Lung (tissue), 12 donors: ENCODE data around the gene PCYT1B. TPM values are rescaled to one million over a fixed set of nuclear protein-coding genes. Genes with fewer than 3 reads are reported as not detected.

Experiments used
- ATAC-seq: fragments of 200-7000 bp; cut with Tn5 transposase; one replicate; pipeline ENCODE4 v1.9.1; 2020; ENCODE audit warnings: moderate number of reproducible peaks; ENCODE audit not compliant: insufficient read depth, low FRiP score
- DNase-seq, 3 donors: peaks; one replicate each; pipeline ENCODE4 v3.0.0-alpha.2; 2013 to 2017
- H3K27ac ChIP-seq, 2 donors: one replicate each; pipeline ENCODE4 v1.5.1; 2013; ENCODE audit warnings: mild to moderate bottlenecking in 2 of 2, moderate library complexity in 2 of 2, control low read depth in 1 of 2, inconsistent platforms in 1 of 2, low read depth in 1 of 2, low read length in 1 of 2
- H3K27me3 ChIP-seq, 3 donors: one replicate each; pipeline ENCODE4 v1.5.1; 2013; ENCODE audit warnings: low read length in 2 of 3; ENCODE audit not compliant: control insufficient read depth in 3 of 3, insufficient read depth in 3 of 3
- H3K36me3 ChIP-seq, 4 donors: one replicate each; pipeline ENCODE4 v1.5.1; 2013; ENCODE audit warnings: low read length in 4 of 4, mild to moderate bottlenecking in 1 of 4, moderate library complexity in 1 of 4; ENCODE audit not compliant: control insufficient read depth in 4 of 4, insufficient read depth in 4 of 4
- H3K4me1 ChIP-seq, 5 donors: one replicate each; pipeline ENCODE4 v1.5.1; 2013; ENCODE audit warnings: low read length in 5 of 5, mild to moderate bottlenecking in 2 of 5, moderate library complexity in 1 of 5; ENCODE audit not compliant: control insufficient read depth in 5 of 5, insufficient read depth in 5 of 5
- H3K4me3 ChIP-seq: one replicate; pipeline ENCODE4 v1.5.1; 2013; ENCODE audit warnings: mild to moderate bottlenecking, control low read depth, moderate library complexity
- H3K9ac ChIP-seq, 2 donors: one replicate each; pipeline ENCODE4 v1.5.1; 2013; ENCODE audit warnings: low read length in 2 of 2, control low read depth in 1 of 2; ENCODE audit not compliant: insufficient read depth in 1 of 2
- H3K9me3 ChIP-seq, 4 donors: one replicate each; pipeline ENCODE4 v1.5.1; 2013; ENCODE audit warnings: low read length in 3 of 4, mild to moderate bottlenecking in 1 of 4, moderate library complexity in 1 of 4; ENCODE audit not compliant: control insufficient read depth in 4 of 4, insufficient read depth in 3 of 4
- CTCF ChIP-seq: IDR thresholded peaks from 2 replicates; pipeline ENCODE4 v1.5.1; 2012; ENCODE audit warnings: mild to moderate bottlenecking; ENCODE audit errors: control extremely low read depth, extremely low read depth
- WGBS, 2 donors: extraction: QIAGEN DNeasy Blood & Tissue Kit; methylation state at CpG; one replicate each; pipeline ENCODE4 v1.1.7; 2013; 5-methylcytosine and 5-hydroxymethylcytosine counted together
- polyA plus RNA-seq, 2 donors: library from polyadenylated mRNA; stranded (reverse); fragments of 200-250 nt; gene quantifications; one replicate each; pipeline ENCODE4 v1.2.1, GENCODE V29; 2013
- total RNA-seq, 2 donors: library from RNA; depleted of rRNA in 1 of 2; stranded (reverse); fragments of >200 nt in 1 of 2; gene quantifications; one replicate each; pipeline ENCODE4 v1.2.1, GENCODE V29; 2014 to 2021
- donor health status: control.
- donor health status: control.
- donor health status: Bipolar disorder and iron deficiency.
- donor health status: healthy.
- donor health status: DM: yes; HTN: yes; CAD: no.

PCYT1B gene
- total and polyA plus RNA-seq, 4 donors, result 0.35 to 5.0 (median 2.4) TPM

- no peak for TF ChIP-seq CTCF
- Histone ChIP-seq H3K9ac (no peak overlapping the region), H3K9me3 (no peaks in the 10 kb centered on the region), H3K4me1 (no peaks in the 10 kb centered on the region), H3K27me3 (peaks cover 0 to 8% (median 2%) of the 10 kb centered on the region in 3 donors), H3K4me3 (no peak overlapping the region), H3K27ac (no peak overlapping the region), H3K36me3 (no peaks in the 10 kb centered on the region)
- ATAC-seq (no peak), DNase-seq (no peak)
- WGBS, 2 donors, result 82 to 93% methylated on average over 7 of the region's 7 CpGs
Measured at GRCh38 chrX:24682739-24683432, 35.7 kb upstream of the PCYT1B start.

DNA sequence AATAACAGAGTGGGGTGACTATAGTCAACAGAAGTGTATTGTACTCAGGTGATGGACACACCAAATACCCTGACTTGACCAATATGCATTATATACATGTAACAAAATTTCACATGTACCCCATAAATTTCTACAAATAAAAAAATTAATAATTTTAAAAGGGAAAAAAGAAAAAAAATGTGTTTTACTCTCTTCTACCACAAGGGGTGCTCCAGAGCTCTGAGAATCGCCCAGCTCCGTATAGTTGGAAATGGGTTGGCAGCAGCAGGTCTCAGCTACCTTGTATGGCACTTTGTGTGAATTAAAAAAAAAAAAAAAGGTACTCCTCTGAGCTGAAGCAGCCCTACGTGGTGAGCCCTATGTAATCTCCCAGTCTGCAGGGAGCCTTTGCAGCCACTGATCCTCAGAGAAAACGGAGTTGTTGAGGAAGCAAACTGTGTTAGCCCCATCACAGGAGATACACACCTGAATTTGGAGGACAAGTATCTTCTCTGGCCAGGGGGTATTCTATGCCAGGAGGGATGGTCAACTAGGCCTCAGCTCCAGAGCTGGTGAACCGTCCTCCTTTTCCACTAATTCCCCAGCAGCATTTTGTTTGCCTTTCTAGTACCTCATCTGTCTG lies 29.4 kb upstream of the PCYT1B start:
- TF ChIP-seq CTCF, result peak; percentile 19
- H3K27ac ChIP-seq, result no peak overlapping the region
- no peaks in the 10 kb centered on the region for H3K36me3 ChIP-seq
- H3K9ac ChIP-seq, result no peak overlapping the region
- peak in 1 of 3 donors; percentile 6 for DNase-seq
- ATAC-seq, result no peak
- no peaks in the 10 kb centered on the region for H3K9me3 ChIP-seq
- H3K4me3 ChIP-seq, result no peak overlapping the region
- H3K4me1 ChIP-seq, result no peaks in the 10 kb centered on the region
- H3K27me3 ChIP-seq, result peaks cover 0 to 6% (median 5%) of the 10 kb centered on the region in 3 donors
- WGBS, 2 donors, result 30 to 35% methylated on average over 5 of the region's 5 CpGs

DNA sequence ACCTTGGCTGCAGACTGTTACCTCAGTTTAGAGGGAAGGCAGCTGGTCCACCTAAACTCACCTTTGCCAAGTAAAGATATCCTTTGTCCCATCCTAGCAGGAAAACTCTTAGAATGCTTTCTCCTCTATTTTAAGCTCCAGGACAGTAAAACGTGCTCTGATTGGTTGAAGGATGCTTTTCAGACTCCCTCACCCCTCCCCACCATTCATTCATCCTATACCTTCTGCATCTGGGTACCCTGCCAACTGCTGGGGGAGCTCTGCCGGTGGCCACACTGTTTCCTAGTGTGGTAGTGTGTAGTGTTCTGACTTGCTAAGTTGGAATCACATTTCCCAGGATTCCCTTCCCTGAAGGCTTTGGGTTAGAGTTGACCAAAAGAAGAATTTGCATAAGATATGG lies 26.3 kb upstream of the PCYT1B start:
- no peak for DNase-seq
- Histone ChIP-seq H3K9me3 (no peaks in the 10 kb centered on the region), H3K4me1 (no peaks in the 10 kb centered on the region), H3K9ac (no peak overlapping the region), H3K36me3 (no peaks in the 10 kb centered on the region), H3K27ac (no peak overlapping the region), H3K4me3 (no peak overlapping the region), H3K27me3 (peaks cover 0 to 13% (median 0%) of the 10 kb centered on the region in 3 donors)
- TF ChIP-seq CTCF, result no peak
- 49 to 72% methylated on average over 2 of the region's 2 CpGs for WGBS, 2 donors
- no peak for ATAC-seq
